HG02884 (cell line): ENCODE data around the gene ZFP90.
"Not testable (repeated sequence)": the region's sequence is repeated elsewhere in the genome, so short reads cannot be mapped to it uniquely, and the experiment has no call there.

ENCODE experiments used
- ATAC-seq: cut with Tn5 transposase; IDR thresholded peaks from one replicate; pipeline ENCODE4 v1.9.1; 2021; ENCODE audit warnings: mild to moderate bottlenecking, moderate library complexity; ENCODE audit not compliant: unreplicated experiment

ZFP90 gene

DNA sequence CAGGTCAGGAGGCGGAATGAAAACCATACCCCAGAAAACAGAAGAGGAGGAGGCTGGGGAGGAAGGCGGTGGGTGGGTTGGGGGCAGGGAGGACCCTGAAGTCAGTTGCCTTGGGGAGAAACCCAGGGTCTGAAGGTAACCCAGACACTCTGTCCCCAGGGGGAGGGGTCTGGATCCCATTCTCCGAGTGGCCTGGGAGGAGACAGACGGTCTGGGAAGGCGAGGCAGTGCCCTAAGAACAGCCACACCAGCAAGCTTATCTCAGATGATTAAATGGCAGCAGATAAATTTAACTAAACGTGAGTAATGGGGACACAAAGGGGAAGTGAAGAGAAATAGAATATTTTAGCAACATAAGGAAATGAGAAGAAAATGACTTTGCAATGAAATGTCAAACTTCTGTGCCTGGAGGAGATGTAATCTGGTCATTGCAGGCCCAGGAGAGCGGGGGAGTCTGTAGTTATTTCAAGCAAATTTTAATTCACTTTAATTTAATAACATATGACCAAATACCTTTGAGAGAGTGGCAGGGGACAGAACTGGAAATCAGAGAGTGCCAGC lies 21.4 kb upstream of the ZFP90 start:
- ATAC-seq: no peak

DNA sequence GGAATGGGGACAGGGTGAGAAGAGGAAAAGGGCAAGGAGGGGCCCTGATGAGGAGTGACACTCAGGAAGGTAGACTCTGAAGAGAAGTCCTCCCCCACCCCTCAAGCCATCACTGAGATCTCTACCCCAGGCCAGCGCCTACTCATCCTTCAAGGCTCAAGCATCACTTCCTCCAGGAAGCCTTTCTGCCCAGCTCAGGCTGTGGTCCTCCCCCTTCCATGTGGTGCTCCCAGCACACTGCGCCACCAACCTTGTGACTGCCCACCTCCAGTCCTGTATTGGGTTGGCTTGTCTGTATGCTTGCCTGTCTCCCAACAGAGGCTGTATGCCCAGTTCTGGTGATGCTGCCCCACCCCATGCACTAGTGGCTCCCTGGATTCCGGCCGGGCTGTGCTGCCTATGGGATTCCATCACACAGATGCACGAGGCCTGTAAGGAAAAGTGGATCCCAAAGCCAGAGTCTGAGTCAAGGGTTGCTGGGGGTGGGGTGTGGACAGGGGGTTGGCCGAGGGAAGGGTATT lies 19.8 kb upstream of the ZFP90 start:
- no peak for ATAC-seq

DNA sequence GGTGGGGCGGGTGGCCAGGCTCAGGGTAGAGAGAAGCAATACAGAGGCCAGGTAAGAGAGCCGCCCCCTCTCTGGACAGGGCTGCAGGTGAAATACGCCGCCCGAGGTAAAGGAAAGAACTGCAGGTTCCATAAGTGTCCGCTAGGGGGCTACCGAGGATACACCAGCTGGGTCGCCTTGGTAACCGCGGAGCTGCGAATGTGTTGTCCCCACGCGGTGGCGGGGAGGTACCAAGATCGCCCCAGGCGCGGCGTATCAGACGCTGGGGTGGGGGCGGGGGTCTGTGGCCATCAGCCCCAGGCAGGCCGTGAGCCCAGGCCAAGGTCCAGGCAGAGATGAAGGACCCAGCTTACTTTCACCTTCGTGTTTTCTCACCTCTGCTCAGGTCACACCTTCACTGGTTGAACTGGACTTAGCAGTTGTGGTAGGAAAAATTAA lies 18.4 kb upstream of the ZFP90 start:
- peak; percentile 63 for ATAC-seq

DNA sequence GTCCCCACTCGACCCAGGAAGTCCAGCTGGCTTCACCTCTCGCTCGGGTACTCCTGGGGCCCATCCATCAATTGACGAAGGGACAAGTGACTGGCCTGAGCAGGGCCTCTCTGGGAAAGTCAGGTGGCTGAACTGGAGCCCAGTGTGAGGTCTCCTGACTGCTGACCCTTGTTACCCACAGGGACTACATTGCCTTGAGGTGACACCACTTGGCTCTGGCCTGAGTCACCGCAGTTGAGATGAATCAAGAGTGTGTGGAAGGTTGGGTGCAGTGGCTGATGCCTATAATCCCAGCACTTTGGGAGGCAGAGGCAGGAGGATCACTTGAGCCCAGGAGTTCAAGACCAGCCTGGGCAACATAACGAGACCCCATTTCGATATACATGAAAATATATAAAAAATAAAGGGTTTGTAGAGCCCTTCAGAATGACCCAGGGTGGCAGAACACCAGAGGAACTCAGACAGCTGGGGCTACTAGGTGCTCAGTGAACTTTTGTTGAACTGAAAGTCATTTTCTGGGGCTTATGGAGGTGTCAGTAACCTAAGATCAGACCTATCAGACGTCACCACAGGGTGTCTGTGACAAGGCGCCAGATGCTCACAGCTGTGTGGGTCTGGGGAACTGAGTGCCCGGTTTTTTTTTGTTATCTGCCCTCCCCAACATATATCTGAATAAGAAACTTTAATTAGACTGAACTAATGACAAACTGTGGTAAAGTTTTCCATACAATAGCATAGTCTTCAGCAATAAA lies 14.8 kb upstream of the ZFP90 start:
- no peak for ATAC-seq

DNA sequence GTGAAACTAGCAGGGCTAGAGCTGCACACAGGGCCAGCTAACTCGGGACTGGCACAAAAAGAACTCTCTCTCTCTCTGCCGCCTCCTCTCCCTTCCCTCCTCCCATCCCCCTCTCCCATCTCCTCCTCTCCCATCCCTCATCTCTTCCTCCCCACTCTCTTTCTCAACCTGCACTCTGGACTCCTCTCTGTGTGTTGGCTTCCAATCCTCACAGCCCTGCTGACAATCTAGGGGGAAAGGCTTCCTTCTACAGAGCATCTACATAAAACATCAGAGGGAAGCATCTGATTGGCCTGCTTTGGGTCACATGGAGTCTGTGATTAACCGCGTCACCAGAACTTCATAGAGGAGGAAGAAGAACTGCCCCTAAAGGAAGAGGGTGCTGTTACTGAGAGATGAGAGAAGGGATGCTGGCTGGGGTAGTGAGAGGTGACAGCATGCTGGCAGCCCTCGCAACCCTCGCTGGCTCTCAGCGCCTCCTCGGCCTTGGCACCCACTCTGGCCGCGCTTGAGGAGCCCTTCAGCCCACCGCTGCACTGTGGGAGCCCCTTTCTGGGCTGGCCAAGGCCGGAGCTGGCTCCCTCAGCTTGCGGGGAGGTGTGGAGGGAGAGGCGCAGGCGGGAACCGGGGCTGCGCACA lies 12.8 kb upstream of the ZFP90 start:
- ATAC-seq: no peak

DNA sequence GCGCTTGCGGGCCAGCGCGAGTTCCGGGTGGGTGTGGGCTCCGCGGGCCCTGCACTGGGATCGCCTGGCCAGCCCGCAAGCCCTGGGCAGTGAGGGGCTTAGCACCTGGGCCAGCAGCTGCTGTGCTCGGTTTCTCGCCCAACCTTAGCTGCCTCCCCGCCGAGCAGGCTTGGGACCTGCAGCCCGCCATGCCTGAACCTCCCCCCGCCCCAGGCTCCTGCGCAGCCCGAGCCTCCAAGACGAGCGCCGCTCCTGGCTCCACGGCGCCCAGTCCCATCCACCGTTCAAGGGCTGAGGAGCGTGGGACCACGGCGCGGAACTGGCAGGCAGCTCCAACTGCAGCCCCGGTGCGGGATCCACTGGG lies 12.3 kb upstream of the ZFP90 start:
- ATAC-seq: no peak

DNA sequence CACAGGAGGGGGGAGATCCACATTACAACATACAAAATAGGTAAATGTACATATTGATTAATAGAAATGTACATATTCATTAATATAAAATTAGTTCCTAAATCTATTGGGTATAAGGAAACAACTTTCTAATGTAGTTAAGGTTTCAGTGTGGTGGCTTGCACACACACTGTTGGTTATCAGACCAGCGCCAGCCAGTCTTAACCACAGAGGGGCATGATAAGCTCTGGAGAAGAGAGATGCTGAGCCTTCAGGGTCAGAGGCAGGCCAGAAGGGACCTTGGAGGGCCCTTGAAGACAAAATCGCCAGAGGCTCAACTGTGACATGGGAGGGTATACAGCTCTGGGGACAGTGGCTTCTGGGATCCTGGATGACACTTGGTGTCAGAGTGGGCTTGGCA lies 10.9 kb upstream of the ZFP90 start:
- no peak for ATAC-seq

DNA sequence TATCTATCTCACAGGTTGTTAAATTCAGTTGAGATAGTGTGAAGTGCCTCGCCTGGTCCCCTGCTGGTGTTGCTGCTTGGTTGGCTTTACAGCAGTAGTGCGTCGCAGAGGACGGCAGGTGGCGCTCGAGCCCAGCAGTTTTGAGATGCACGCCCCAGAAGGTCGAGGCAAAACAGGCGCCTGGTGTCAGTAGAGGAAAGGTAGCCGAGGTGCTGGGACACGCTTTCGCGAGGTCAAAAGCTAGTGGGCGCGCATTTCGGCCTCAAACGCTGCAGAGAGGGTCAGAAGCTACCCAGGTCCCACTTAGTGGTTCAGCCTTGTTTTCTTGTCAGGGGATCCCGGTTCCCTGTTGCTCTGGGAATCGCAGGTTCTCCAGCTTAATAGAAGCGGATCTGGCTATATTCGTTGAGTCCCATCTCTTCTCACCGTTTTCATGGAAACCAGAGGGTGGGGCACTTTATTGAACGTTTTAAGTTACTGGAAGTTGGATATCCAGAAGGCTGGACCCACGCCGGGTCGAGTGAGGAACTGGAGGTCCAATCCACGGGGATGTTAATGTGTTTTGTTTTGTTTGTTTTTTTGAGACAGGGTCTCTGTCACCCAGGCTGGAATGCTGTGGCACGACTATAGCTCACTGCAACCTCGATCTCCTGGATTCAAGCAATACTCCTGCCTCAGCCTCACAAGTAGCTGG lies 10.3 kb upstream of the ZFP90 start:
- no peak for ATAC-seq

DNA sequence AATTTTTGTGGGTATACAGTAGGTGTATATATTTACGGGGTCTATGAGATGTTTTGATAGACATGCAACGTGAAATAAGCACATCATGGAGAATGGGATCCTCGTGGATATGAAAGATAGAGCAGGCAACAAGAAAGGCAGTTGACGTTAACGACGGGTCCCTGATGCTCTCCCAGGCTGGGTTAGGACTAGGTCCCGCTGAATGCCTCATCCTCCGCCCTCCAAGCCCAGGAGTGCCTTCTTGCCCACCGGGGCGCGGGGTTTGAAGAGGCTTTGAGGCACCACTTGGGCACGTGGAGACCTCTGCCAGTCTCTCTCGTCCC lies 9.5 kb upstream of the ZFP90 start:
- peak; percentile 13 for ATAC-seq

DNA sequence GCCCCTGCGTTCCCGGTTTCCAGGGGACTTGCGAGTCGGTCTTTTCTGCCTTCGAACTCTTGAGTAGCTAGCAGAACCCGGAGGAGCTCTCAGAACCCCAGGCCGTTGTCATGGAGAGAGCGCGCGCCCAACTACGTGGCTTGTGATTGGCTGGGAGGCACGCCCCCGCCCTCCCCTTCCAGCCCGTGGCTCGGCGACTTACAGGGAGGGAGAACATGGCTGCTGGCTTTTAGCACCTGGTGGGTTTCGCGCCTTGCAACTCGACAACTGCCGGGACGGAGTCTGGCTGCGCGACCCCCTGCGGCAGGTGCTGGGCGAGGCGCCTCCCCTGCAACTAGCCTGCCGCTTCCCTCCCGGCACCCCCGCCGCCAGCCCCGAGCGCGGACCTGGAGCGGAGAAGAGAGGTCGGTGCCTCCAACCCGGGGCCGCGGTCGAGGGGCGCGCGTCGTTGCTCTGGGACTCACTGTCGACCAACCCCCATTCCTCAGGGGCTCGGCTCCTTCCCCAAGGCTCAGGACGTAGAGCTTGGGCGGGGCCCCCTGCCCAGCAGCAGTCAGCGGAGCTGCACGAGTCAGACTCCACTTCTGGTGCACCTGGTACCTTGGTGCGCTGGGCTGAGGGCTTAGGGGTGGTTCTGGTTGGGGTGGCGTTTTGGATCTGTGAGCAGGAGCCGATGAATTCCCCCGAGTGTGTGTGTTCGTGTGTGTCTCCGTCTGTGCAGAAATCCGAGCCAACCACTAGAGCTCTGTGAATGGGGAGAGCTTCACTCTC lies 9.0 kb upstream of the ZFP90 start:
- peak; percentile 91 for ATAC-seq

DNA sequence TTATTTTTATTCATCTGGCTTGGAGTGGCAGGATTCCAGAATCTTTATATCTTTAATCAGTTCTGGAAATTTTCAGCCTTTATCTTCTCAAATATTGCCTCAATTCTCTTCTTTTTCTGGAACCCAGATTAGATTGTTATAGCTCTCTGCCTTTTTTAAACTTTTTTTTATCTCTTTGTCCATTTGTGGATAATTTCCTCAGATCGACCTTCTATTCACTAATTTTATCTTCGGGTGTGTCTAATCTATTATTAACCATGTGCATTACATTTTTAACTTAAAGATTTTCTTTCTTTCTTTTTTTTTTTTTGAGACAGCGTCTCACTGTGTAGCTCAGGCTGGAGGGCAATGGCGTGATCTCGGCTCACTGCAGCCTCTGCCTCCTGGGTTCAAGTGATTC lies 5.2 kb upstream of the ZFP90 start:
- ATAC-seq: no peak

DNA sequence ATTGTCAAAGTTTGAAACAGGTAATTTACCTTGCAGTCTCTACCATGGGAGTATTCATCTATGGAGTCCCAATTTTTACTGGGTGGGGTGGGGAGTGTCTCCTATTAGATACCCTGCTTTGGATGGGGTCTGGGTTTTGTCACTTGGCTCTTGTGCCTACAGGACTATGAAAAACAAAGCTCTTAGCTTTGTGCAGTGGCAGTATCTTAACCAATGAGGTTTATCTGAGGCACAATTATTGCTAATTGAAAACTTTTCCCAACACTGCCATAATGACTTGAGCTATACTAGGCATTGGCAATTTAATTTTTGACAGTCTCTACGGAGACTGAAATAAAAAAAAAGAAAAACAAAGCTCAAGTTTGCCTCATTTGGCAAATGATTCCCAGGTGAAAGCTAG lies 3.8 kb upstream of the ZFP90 start:
- no peak for ATAC-seq

DNA sequence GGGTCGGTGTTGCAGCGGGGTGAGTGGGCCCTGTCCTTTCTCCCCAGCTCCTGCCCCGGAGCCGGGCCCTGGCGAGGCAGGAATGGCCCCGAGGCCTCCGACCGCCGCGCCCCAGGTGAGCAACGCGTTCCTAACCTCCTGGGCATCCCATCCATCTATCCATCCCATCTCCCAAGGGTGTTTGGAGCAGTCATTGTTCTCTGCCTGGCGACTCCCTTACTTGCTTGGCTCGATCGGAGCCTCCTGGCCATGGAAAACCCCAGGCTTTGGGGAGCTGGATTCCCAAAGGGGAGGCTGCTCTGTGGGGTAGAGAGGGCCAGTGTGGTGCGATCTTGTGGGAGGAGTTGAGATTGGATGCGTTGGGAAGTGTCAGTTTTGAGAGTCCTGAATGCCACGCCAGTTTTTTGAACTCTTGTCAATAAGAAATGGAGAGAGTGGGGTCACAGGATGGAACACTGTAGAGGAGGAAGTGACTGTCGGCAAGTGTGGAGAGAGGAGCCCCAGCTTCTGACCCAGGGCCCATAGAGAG lies 684 bp downstream of the ZFP90 start:
- peak; percentile 11 for ATAC-seq

DNA sequence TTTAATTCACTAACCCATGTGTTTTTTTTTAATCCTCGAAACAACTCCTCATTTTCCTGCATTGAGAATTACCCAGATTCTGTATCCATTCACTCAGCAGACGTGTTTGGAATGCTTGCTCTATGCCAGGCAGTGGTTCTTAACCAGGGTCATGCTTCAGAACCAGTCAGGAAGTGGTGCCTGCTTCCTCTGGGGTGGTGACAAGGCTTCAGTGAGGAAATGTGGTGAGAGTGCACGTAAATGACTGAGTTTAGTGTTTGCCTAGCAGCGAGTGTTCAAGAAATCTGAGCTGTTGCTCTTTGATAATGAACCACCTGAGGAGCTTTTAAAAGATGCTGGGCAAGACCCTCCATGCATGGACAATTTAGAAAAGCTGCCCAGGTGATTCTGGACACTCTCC lies 9.9 kb downstream of the ZFP90 start:
- ATAC-seq: no peak

DNA sequence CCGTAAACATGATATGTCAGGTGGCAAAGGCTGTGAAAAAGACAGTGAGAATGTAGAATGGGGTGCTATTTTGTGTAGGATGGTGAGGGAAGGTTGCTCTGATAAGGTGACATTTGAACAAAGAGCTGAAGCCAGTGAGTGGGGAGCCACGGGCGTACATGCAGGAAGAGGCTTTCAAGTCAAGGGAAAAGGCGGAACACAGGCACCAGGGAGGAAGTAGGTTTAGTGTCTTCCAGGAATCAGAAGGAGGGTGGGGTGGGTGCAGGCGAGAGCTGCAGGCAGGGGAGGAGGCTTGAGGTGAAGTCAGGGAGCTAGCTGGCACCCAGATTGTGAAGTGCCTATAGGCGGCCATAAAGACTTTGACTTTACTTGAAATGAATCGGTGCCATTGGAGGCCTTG lies 14.1 kb downstream of the ZFP90 start:
- ATAC-seq: no peak

DNA sequence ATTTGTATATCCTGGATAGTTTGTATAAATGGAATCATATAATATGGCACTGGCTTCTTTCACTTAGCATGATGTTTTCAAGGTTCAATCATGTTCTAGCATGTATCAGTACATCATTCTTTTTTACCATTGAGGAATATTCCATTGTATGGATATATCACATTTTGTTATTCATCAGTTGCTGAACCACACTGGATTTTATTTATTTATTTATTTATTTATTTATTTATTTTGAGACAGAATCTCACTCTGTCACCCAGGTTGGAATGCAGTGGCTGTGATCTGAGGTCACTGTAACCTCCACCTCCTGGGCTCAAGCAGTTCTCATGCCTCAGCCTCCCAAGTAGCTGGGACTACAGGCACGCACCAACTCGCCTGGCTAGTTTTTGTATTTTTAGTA lies 21.2 kb downstream of the ZFP90 start:
- ATAC-seq: not testable (repeated sequence)

DNA sequence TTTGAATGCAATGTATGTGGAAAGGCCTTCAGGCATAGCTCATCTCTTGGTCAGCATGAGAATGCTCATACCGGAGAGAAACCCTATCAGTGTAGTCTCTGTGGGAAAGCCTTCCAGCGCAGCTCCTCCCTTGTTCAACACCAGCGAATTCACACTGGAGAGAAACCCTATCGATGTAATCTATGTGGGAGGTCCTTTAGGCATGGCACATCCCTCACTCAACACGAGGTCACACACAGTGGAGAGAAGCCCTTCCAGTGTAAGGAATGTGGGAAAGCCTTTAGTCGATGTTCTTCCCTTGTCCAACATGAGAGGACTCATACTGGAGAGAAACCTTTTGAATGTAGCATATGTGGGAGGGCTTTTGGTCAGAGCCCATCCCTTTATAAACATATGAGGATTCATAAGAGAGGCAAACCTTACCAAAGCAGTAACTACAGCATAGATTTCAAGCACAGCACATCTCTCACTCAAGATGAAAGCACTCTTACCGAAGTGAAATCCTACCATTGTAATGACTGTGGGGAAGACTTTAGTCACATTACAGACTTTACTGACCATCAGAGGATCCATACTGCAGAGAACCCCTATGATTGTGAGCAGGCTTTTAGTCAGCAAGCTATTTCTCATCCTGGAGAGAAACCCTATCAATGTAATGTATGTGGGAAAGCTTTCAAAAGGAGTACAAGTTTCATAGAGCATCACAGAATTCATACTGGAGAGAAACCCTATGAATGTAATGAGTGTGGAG lies 24.7 kb downstream of the ZFP90 start:
- ATAC-seq: no peak

DNA sequence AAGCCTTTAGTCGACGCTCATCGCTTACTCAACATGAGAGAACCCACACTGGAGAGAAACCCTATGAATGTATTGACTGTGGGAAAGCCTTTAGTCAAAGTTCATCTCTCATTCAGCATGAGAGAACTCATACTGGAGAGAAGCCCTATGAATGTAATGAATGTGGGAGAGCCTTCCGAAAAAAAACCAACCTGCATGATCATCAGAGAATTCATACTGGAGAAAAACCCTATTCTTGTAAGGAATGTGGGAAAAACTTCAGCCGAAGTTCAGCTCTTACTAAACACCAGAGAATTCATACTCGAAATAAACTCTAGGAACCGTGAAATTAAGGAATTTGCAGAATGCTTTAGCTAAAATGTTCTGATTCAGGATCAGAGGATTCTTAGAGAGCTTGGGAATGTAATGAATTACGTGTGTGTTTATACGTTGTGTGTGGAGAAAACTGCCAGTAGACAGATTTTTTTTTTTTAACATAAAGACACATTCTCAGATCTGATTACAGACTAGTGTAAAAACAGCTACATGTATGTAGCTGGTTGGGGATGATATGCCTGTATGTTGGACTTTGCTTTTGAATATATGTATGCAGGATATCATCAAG lies 25.4 kb downstream of the ZFP90 start:
- no peak for ATAC-seq

DNA sequence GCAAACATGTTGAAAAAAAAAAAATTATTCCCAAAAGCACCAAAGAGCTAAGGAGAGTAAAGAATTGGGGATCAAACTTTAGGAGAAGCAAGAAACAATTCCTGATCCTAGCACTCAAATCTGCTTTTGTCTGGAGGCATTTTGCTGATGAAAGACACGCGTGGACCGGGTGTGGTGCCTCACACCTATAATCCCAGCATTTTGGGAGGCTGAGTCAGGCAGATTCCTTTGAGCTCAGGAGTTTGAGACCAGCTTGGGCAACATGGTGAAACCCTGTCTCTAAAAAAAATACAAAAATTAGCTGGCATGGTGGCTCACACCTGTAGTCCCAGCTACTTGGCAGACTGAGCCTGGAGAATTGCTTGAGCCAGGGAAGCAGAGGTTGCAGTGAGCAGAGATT lies 35.4 kb downstream of the ZFP90 start:
- no peak for ATAC-seq

DNA sequence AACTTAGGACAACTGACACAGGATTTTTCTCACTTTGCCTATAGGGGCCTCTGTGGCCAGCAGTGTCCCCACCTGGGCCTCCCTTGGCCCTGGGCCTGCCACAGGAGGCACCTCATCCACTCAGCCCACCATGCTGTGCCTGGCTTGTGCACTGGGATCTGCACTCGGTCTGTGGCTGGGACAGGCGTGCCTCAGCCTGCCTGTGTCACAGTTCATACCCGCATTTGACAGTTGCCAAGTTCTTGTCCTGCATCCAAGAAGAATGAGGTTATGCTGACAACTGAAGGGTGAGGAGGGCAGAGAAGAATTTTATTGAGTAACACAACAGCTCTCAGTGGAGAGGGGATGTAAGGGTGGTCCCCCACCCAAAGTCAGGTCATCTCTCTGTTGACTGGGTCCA lies 36.0 kb downstream of the ZFP90 start:
- ATAC-seq: no peak
